Uterus (tissue), 2 donors: ENCODE results near the gene OCA2.

Source experiments
- POLR2A ChIP-seq, 2 donors: fragments of 450-650 bp; IDR thresholded peaks; one replicate each; pipeline ENCODE4 v1.6.1; 2016; ENCODE audit warnings: antibody characterized with exemption in 2 of 2, mild to moderate bottlenecking in 1 of 2, moderate library complexity in 1 of 2
- TF ChIP-seq, protein P1 (sequence below), 4 experiments: fragments of 200-600 bp in 2 of 4; fragments of 450-650 bp in 2 of 4; sonication (generic) in 2 of 4; IDR thresholded peaks; one replicate each; pipeline ENCODE4 v1.5.1; 2016 to 2019; ENCODE audit warnings: antibody characterized with exemption in 4 of 4, mild to moderate bottlenecking in 2 of 4, moderate library complexity in 1 of 4

DNA sequence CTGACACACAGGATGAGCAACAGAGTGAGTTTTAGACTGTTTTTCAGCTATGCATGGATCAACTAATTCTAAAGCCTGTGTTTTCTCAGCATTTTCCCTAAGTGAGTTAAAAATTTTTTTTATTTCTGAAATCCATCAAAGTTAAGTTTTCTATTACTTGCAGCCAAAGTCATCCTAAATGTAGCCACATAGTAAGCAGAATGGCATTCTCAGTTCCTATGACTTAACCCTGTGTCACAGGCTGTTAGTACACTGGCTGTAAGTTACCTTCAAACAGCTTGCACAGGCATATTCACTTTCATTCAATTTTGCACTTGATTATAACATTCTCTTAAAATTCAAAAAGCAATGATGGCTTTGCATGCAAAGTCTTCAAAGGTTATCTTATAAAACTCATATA, 368.2 kb downstream of the OCA2 start:
- no peak for TF ChIP-seq POLR2A (IDR thresholded peaks at IDR 0.05)
- TF ChIP-seq, protein P1, sequence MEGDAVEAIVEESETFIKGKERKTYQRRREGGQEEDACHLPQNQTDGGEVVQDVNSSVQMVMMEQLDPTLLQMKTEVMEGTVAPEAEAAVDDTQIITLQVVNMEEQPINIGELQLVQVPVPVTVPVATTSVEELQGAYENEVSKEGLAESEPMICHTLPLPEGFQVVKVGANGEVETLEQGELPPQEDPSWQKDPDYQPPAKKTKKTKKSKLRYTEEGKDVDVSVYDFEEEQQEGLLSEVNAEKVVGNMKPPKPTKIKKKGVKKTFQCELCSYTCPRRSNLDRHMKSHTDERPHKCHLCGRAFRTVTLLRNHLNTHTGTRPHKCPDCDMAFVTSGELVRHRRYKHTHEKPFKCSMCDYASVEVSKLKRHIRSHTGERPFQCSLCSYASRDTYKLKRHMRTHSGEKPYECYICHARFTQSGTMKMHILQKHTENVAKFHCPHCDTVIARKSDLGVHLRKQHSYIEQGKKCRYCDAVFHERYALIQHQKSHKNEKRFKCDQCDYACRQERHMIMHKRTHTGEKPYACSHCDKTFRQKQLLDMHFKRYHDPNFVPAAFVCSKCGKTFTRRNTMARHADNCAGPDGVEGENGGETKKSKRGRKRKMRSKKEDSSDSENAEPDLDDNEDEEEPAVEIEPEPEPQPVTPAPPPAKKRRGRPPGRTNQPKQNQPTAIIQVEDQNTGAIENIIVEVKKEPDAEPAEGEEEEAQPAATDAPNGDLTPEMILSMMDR (IDR thresholded peaks at IDR 0.05) = no peak
